CD4-positive, CD25-positive, alpha-beta regulatory T cell (primary cell): ENCODE data around the gene CKS2. TPM values are rescaled to one million over a fixed set of nuclear protein-coding genes. Genes with fewer than 3 reads are reported as not detected.
"Not testable (repeated sequence)": the region's sequence is repeated elsewhere in the genome, so short reads cannot be mapped to it uniquely, and the experiment has no call there.

ENCODE experiments used
- ATAC-seq, 2 donors: fragments of 150-1000 bp; cut with Tn5 transposase; one replicate each; pipeline ENCODE4 v1.10.0; 2021; ENCODE audit warnings: low read depth in 2 of 2, moderate number of reproducible peaks in 2 of 2, moderate library complexity in 1 of 2
- DNase-seq, 3 donors: peaks; one replicate each; pipeline versions ENCODE4 v3.0.0 to v3.0.0-alpha.2; 2012 to 2022; ENCODE audit warnings: mixed read lengths in 1 of 3
- H3K27ac ChIP-seq: one replicate; pipeline ENCODE4 v1.7.0; 2013; ENCODE audit warnings: mild to moderate bottlenecking, low read length; ENCODE audit not compliant: insufficient read depth, poor library complexity, severe bottlenecking
- H3K27me3 ChIP-seq: one replicate; pipeline ENCODE4 v1.7.0; 2013; ENCODE audit warnings: low read length; ENCODE audit not compliant: control insufficient read depth, insufficient read depth
- H3K36me3 ChIP-seq: one replicate; pipeline ENCODE4 v1.7.0; 2013; ENCODE audit warnings: mild to moderate bottlenecking, low read length, moderate library complexity; ENCODE audit not compliant: control insufficient read depth, insufficient read depth
- H3K4me1 ChIP-seq: 2 replicates; pipeline ENCODE4 v1.7.0; 2013; ENCODE audit warnings: mild to moderate bottlenecking, low read length; ENCODE audit not compliant: insufficient read depth, control insufficient read depth, poor library complexity, severe bottlenecking
- H3K4me3 ChIP-seq: one replicate; pipeline ENCODE4 v1.7.0; 2013; ENCODE audit warnings: low read depth, mild to moderate bottlenecking, low read length, moderate library complexity
- H3K9me3 ChIP-seq, 2 experiments: 1 replicate in 1 of 2; 2 replicates in 1 of 2; pipeline ENCODE4 v1.7.0; 2013; ENCODE audit warnings: low read length in 2 of 2, mild to moderate bottlenecking in 1 of 2, moderate library complexity in 1 of 2; ENCODE audit not compliant: control insufficient read depth in 2 of 2
- H3K27ac Mint-ChIP-seq, 3 donors: one replicate each; pipeline ENCODE4 v1.8.0; 2020 to 2022; ENCODE audit warnings: mild to moderate bottlenecking in 3 of 3, mixed read lengths in 3 of 3, moderate library complexity in 2 of 3
- H3K27me3 Mint-ChIP-seq: one replicate; pipeline ENCODE4 v1.8.0; 2022; ENCODE audit warnings: mild to moderate bottlenecking, mixed read lengths
- H3K36me3 Mint-ChIP-seq: one replicate; pipeline ENCODE4 v1.8.0; 2020; ENCODE audit warnings: mixed read lengths
- H3K4me1 Mint-ChIP-seq, 4 donors: one replicate each; pipeline ENCODE4 v1.8.0; 2020 to 2022; ENCODE audit warnings: mixed read lengths in 4 of 4, mild to moderate bottlenecking in 1 of 4
- H3K4me3 Mint-ChIP-seq, 4 donors: one replicate each; pipeline ENCODE4 v1.8.0; 2020 to 2022; ENCODE audit warnings: mild to moderate bottlenecking in 4 of 4, mixed read lengths in 4 of 4, moderate library complexity in 3 of 4
- H3K9me3 Mint-ChIP-seq, 7 donors: one replicate each; pipeline ENCODE4 v1.8.0; 2020 to 2022; ENCODE audit warnings: mixed read lengths in 7 of 7, mild to moderate bottlenecking in 3 of 7, moderate library complexity in 2 of 7
- polyA plus RNA-seq, 4 donors: library from polyadenylated mRNA; unstranded; fragments of 300-500 nt; fragmentation: Illumina TruSeq; gene quantifications; one replicate each; pipeline ENCODE4 v1.2.3, GENCODE V29; 2021
- total RNA-seq: library from RNA; stranded (reverse); gene quantifications from one replicate; pipeline ENCODE4 v1.2.3, GENCODE V29; 2022

CKS2 gene
- total RNA-seq (35.2 TPM), polyA plus RNA-seq (10 to 100 TPM; 28.6 to 53.0 (median 44.0) TPM)

- peak within 1 kb of the TSS; percentile 97 to 98 (median 97) for H3K4me3 Mint-ChIP-seq
- peaks cover 11 to 52% (median 31%) of the 10 kb centered on the region in 4 donors for H3K4me1 Mint-ChIP-seq
- peak; percentile 100 for DNase-seq
- peak within 1 kb of the TSS; percentile 99 to 100 (median 100) for H3K27ac Mint-ChIP-seq
- peaks cover 47% of the 10 kb centered on the region for H3K4me1 ChIP-seq
- peak within 1 kb of the TSS; percentile 96 for H3K4me3 ChIP-seq
- ATAC-seq, result peak; percentile 93 to 94
- H3K36me3 ChIP-seq, result no peaks in the 10 kb centered on the region
- peak within 1 kb of the TSS; percentile 100 for H3K27ac ChIP-seq
- no peaks in the 10 kb centered on the region for H3K9me3 ChIP-seq
- no peaks in the 10 kb centered on the region for H3K9me3 Mint-ChIP-seq
- peaks cover 7% of the 10 kb centered on the region for H3K27me3 Mint-ChIP-seq
- H3K27me3 ChIP-seq, result no peaks in the 10 kb centered on the region
- no peaks in the 10 kb centered on the region for H3K36me3 Mint-ChIP-seq
Observed at GRCh38 chr9:89310475-89311345, at the start of gene CKS2. CKS2 (plus strand) TSS chr9:89311195; CDS start chr9:89311293, 98 bp downstream.

- Mint-ChIP-seq H3K4me3 (peak overlapping the region in 1 of 4 donors; percentile 58), H3K4me1 (peaks cover 0 to 9% (median 7%) of the 10 kb centered on the region in 4 donors), H3K27ac (no peak overlapping the region), H3K36me3 (no peaks in the 10 kb centered on the region), H3K9me3 (peaks cover 5 to 36% (median 16%) of the 10 kb centered on the region in 7 donors), H3K27me3 (peaks cover 32% of the 10 kb centered on the region)
- Histone ChIP-seq H3K4me3 (no peak overlapping the region), H3K27me3 (peaks cover 17% of the 10 kb centered on the region), H3K4me1 (no peaks in the 10 kb centered on the region), H3K36me3 (no peaks in the 10 kb centered on the region), H3K27ac (no peak overlapping the region), H3K9me3 (peaks cover 23 to 29% of the 10 kb centered on the region in 2 experiments)
- DNase-seq (no peak), ATAC-seq (no peak)
Observed at GRCh38 chr9:89273528-89274279, 37.3 kb upstream of the CKS2 start.

GRCh38 chr9:89274838-89275237 is 36.2 kb upstream of the CKS2 start:
- Histone ChIP-seq H3K4me1 (no peaks in the 10 kb centered on the region), H3K4me3 (no peak overlapping the region), H3K36me3 (no peaks in the 10 kb centered on the region), H3K27ac (no peak overlapping the region), H3K27me3 (peaks cover 16% of the 10 kb centered on the region), H3K9me3 (peaks cover 23 to 29% of the 10 kb centered on the region in 2 experiments)
- Mint-ChIP-seq H3K27ac (no peak overlapping the region), H3K36me3 (no peaks in the 10 kb centered on the region), H3K4me3 (no peak overlapping the region), H3K9me3 (peaks cover 5 to 36% (median 16%) of the 10 kb centered on the region in 7 donors), H3K27me3 (peaks cover 24% of the 10 kb centered on the region), H3K4me1 (peaks cover 0 to 9% (median 8%) of the 10 kb centered on the region in 4 donors)
- ATAC-seq, result no peak
- DNase-seq, result no peak

GRCh38 chr9:89276040-89276439 is 35.0 kb upstream of the CKS2 start:
- H3K4me3 Mint-ChIP-seq, H3K27ac Mint-ChIP-seq, ATAC-seq, H3K4me3 ChIP-seq, H3K36me3 Mint-ChIP-seq, H3K27ac ChIP-seq, H3K36me3 ChIP-seq, H3K4me1 ChIP-seq, H3K4me1 Mint-ChIP-seq, DNase-seq: not testable (repeated sequence)
- peaks cover 23 to 29% of the 10 kb centered on the region in 2 experiments for H3K9me3 ChIP-seq
- Mint-ChIP-seq H3K9me3 (peaks cover 5 to 36% (median 14%) of the 10 kb centered on the region in 7 donors), H3K27me3 (peaks cover 24% of the 10 kb centered on the region)
- H3K27me3 ChIP-seq, result peaks cover 13% of the 10 kb centered on the region

- Histone ChIP-seq H3K36me3 (no peaks in the 10 kb centered on the region), H3K4me1 (no peaks in the 10 kb centered on the region), H3K4me3 (no peak overlapping the region), H3K27ac (no peak overlapping the region), H3K9me3 (peaks cover 21 to 29% of the 10 kb centered on the region in 2 experiments), H3K27me3 (peaks cover 13% of the 10 kb centered on the region)
- H3K27me3 Mint-ChIP-seq, result peaks cover 15% of the 10 kb centered on the region
- DNase-seq (peak in 1 of 3 donors; percentile 6), ATAC-seq (no peak)
- H3K36me3 Mint-ChIP-seq, result no peaks in the 10 kb centered on the region
- peaks cover 0 to 9% (median 8%) of the 10 kb centered on the region in 4 donors for H3K4me1 Mint-ChIP-seq
- H3K27ac Mint-ChIP-seq, result no peak overlapping the region
- peaks cover 5 to 34% (median 14%) of the 10 kb centered on the region in 7 donors for H3K9me3 Mint-ChIP-seq
- H3K4me3 Mint-ChIP-seq, result no peak overlapping the region
Observed at GRCh38 chr9:89277043-89277442, 34.0 kb upstream of the CKS2 start.

- peaks cover 18 to 26% of the 10 kb centered on the region in 2 experiments for H3K9me3 ChIP-seq
- H3K36me3 ChIP-seq, result no peaks in the 10 kb centered on the region
- no peaks in the 10 kb centered on the region for H3K4me1 ChIP-seq
- ATAC-seq, result no peak
- Mint-ChIP-seq H3K27me3 (peaks cover 11% of the 10 kb centered on the region), H3K4me3 (no peak overlapping the region), H3K9me3 (peaks cover 5 to 33% (median 12%) of the 10 kb centered on the region in 7 donors), H3K36me3 (no peaks in the 10 kb centered on the region), H3K27ac (no peak overlapping the region), H3K4me1 (peaks cover 0 to 9% (median 8%) of the 10 kb centered on the region in 4 donors)
- H3K27ac ChIP-seq, result no peak overlapping the region
- H3K4me3 ChIP-seq, result no peak overlapping the region
- peaks cover 11% of the 10 kb centered on the region for H3K27me3 ChIP-seq
- DNase-seq, result peak in 1 of 3 donors; percentile 57
Observed at GRCh38 chr9:89277454-89277853, 33.5 kb upstream of the CKS2 start.

GRCh38 chr9:89278551-89278950 is 32.4 kb upstream of the CKS2 start:
- Mint-ChIP-seq H3K36me3 (no peaks in the 10 kb centered on the region), H3K27ac (no peak overlapping the region), H3K4me3 (no peak overlapping the region), H3K9me3 (peaks cover 0 to 23% (median 10%) of the 10 kb centered on the region in 7 donors), H3K27me3 (peaks cover 4% of the 10 kb centered on the region), H3K4me1 (peaks cover 0 to 11% (median 8%) of the 10 kb centered on the region in 4 donors)
- Histone ChIP-seq H3K27ac (no peak overlapping the region), H3K27me3 (peaks cover 3% of the 10 kb centered on the region), H3K9me3 (peaks cover 7 to 16% of the 10 kb centered on the region in 2 experiments), H3K4me3 (no peak overlapping the region), H3K36me3 (no peaks in the 10 kb centered on the region), H3K4me1 (no peaks in the 10 kb centered on the region)
- ATAC-seq (no peak), DNase-seq (no peak)
